Measurements from ENCODE around the gene RPF1.

RPF1 gene

GRCh38 chr1:84541679-84542078 is 62.6 kb downstream of the RPF1 start:
- no peak for TF ChIP-seq CTCF (IDR thresholded peaks at IDR 0.05; ENCODE audit: borderline replicate concordance, control extremely low read depth, extremely low read depth, insufficient read depth, missing control alignments)
- no peak for DNase-seq (ENCODE audit: low spot score)
- in situ Hi-C loops (cut with MboI; ENCODE audit: low sequenced_read_pairs, unreplicated experiment), result no loop called here

All from GM13976 (cell line).